ENCODE data around the gene CUX1. TPM values are rescaled to one million over a fixed set of nuclear protein-coding genes. Genes with fewer than 3 reads are reported as not detected.

Gene CUX1
- total RNA-seq, 3 donors from 2014 or later, result 35.1 to 54.4 (median 41.1) TPM

DNA sequence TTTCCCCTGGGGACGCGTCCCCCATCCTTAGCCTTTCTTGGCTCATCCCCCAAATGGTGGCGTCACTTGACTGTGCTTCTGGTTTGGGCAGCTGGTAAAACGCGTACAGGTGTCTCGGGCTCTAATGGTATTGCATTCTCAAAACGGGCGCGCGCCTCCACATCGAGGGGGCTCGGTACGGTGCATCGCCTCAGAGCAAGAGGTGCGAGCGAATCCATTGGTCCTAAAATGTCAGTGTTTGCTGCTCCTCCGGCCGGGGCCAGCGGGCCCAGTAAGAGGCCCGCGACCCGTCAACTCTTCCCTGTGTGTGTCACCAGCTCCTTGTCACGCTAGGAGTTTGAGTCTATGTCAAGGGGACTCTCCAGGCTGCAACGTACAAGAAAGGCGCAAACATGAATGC is 378.6 kb downstream of the CUX1 start:
- intact Hi-C loops (cut with DNase I; ENCODE audit: low total_unique reads), result no loop called here
- no peaks in the 10 kb centered on the region for H3K9me3 ChIP-seq
- no peak overlapping the region for H3K4me3 ChIP-seq
- TF ChIP-seq POLR2AphosphoS5 (IDR thresholded peaks at IDR 0.05), result no peak
- TF ChIP-seq, protein P1, sequence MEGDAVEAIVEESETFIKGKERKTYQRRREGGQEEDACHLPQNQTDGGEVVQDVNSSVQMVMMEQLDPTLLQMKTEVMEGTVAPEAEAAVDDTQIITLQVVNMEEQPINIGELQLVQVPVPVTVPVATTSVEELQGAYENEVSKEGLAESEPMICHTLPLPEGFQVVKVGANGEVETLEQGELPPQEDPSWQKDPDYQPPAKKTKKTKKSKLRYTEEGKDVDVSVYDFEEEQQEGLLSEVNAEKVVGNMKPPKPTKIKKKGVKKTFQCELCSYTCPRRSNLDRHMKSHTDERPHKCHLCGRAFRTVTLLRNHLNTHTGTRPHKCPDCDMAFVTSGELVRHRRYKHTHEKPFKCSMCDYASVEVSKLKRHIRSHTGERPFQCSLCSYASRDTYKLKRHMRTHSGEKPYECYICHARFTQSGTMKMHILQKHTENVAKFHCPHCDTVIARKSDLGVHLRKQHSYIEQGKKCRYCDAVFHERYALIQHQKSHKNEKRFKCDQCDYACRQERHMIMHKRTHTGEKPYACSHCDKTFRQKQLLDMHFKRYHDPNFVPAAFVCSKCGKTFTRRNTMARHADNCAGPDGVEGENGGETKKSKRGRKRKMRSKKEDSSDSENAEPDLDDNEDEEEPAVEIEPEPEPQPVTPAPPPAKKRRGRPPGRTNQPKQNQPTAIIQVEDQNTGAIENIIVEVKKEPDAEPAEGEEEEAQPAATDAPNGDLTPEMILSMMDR (IDR thresholded peaks at IDR 0.05), result no peak
- TF ChIP-seq POLR2A (IDR thresholded peaks at IDR 0.05), result no peak
- no peaks in the 10 kb centered on the region for H3K36me3 ChIP-seq
- H3K27ac ChIP-seq, result no peak overlapping the region
- no peak for DNase-seq (ENCODE audit: low spot score in 2 of 2)
- no peaks in the 10 kb centered on the region for H3K4me1 ChIP-seq
- no peaks in the 10 kb centered on the region for H3K27me3 ChIP-seq

DNA sequence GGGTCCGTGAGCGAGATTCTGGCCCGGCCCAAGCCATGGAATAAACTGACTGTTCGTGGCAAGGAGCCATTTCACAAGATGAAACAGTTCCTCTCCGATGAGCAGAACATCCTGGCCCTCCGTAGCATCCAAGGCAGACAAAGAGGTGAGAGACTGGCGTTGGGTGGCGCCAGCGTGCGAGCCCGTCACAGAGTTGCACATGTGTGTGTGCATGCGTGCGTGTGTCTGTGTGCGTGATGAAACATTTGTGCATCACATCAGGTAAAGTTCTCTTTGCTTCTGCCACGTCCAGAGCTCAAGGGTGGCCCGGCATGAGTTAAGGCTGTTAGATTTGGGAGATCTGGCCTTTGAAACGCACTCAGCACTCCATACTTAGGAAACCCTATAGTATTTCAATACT is 379.7 kb downstream of the CUX1 start:
- TF ChIP-seq, protein P1 (IDR thresholded peaks at IDR 0.05), result no peak
- TF ChIP-seq POLR2AphosphoS5 (IDR thresholded peaks at IDR 0.05) (no peak), POLR2A (IDR thresholded peaks at IDR 0.05) (no peak)
- no peaks in the 10 kb centered on the region for H3K4me1 ChIP-seq
- intact Hi-C loops (cut with DNase I; ENCODE audit: low total_unique reads), result no loop called here
- H3K27me3 ChIP-seq, result no peaks in the 10 kb centered on the region
- H3K27ac ChIP-seq, result no peak overlapping the region
- DNase-seq (ENCODE audit: low spot score in 2 of 2), result no peak
- H3K4me3 ChIP-seq, result no peak overlapping the region
- H3K9me3 ChIP-seq, result no peaks in the 10 kb centered on the region
- no peaks in the 10 kb centered on the region for H3K36me3 ChIP-seq

DNA sequence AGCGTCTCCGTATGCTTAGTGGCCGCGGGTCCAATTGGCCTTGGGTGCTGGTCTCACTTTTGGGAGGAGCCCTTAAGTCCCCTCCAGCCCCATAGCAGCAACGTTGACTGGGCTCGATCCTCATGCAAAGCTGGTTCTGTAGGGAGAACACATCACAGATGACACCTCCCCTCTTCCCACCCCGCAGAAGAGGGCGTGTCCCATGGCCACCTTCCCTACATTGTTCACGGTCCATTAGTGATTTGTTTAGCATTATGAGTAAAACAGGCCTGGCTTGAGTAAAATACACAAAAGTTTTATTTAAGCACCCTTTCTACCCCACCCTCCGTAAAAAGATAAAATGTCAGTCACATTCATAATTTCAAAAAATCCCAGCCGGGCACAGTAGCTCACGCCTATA is 380.2 kb downstream of the CUX1 start:
- Histone ChIP-seq H3K36me3 (no peaks in the 10 kb centered on the region), H3K9me3 (no peaks in the 10 kb centered on the region), H3K27ac (no peak overlapping the region), H3K27me3 (no peaks in the 10 kb centered on the region), H3K4me1 (no peaks in the 10 kb centered on the region), H3K4me3 (no peak overlapping the region)
- intact Hi-C loops (cut with DNase I; ENCODE audit: low total_unique reads), result no loop called here
- no peak for DNase-seq (ENCODE audit: low spot score in 2 of 2)
- no peak for TF ChIP-seq POLR2A (IDR thresholded peaks at IDR 0.05)
- TF ChIP-seq, protein P1 (IDR thresholded peaks at IDR 0.05), result no peak
- TF ChIP-seq POLR2AphosphoS5 (IDR thresholded peaks at IDR 0.05), result no peak

DNA sequence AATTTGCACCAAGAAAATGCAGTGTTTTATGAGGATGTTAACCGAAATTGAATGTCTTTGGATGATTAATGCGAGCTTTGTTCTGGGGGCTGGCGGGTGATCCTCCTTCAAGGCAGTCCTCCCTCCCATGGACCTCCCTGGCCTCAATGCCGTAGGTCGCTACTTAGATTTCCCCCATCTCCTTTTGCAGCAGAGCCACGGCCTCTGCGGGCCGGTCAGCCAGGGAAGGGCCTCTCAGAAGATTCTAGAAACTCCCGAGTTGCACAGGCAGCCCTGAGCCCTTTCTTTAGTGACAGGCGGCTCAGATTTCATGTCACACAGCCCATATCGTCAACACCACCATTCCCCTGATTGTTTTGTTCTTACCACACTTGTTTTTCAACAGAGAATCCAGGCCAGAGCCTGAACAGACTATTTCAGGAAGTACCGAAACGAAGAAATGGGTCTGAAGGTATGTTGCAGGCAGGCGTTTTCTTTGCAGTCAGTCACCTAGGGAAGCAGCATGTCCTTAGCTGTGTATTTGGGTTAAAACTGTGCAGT is 381.1 kb downstream of the CUX1 start:
- intact Hi-C loops (cut with DNase I; ENCODE audit: low total_unique reads), result no loop called here
- Histone ChIP-seq H3K4me3 (no peak overlapping the region), H3K4me1 (no peaks in the 10 kb centered on the region), H3K9me3 (no peaks in the 10 kb centered on the region), H3K36me3 (no peaks in the 10 kb centered on the region), H3K27me3 (no peaks in the 10 kb centered on the region), H3K27ac (no peak overlapping the region)
- no peak for DNase-seq (ENCODE audit: low spot score in 2 of 2)
- TF ChIP-seq POLR2AphosphoS5 (IDR thresholded peaks at IDR 0.05), result no peak
- TF ChIP-seq, protein P1 (IDR thresholded peaks at IDR 0.05), result no peak

DNA sequence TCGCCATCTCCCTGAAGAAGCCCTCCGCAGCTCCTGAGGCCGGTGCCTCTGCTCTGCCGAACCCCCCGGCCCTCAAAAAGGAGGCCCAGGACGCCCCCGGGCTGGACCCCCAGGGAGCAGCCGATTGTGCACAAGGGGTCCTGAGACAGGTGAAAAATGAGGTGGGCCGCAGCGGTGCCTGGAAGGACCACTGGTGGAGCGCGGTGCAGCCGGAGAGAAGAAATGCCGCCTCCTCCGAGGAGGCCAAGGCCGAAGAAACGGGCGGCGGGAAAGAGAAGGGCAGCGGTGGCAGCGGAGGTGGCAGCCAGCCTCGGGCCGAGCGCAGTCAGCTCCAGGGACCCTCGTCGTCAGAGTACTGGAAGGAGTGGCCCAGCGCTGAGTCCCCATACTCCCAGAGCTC is 384.1 kb downstream of the CUX1 start:
- H3K36me3 ChIP-seq, result no peaks in the 10 kb centered on the region
- no peak for DNase-seq (ENCODE audit: low spot score in 2 of 2)
- no peaks in the 10 kb centered on the region for H3K27me3 ChIP-seq
- H3K9me3 ChIP-seq, result no peaks in the 10 kb centered on the region
- intact Hi-C loops (cut with DNase I; ENCODE audit: low total_unique reads), result no loop called here
- no peak overlapping the region for H3K4me3 ChIP-seq
- H3K27ac ChIP-seq, result no peak overlapping the region
- H3K4me1 ChIP-seq, result no peaks in the 10 kb centered on the region
- TF ChIP-seq, protein P1 (IDR thresholded peaks at IDR 0.05), result no peak
- TF ChIP-seq POLR2AphosphoS5 (IDR thresholded peaks at IDR 0.05) (no peak), POLR2A (IDR thresholded peaks at IDR 0.05) (no peak)

Data from breast epithelium (tissue), 4 donors.